ENCODE data around the gene HOXA3.
A peak's percentile ranks its signal among the peaks of the same experiment; 100 is the strongest.

Gene HOXA3

DNA sequence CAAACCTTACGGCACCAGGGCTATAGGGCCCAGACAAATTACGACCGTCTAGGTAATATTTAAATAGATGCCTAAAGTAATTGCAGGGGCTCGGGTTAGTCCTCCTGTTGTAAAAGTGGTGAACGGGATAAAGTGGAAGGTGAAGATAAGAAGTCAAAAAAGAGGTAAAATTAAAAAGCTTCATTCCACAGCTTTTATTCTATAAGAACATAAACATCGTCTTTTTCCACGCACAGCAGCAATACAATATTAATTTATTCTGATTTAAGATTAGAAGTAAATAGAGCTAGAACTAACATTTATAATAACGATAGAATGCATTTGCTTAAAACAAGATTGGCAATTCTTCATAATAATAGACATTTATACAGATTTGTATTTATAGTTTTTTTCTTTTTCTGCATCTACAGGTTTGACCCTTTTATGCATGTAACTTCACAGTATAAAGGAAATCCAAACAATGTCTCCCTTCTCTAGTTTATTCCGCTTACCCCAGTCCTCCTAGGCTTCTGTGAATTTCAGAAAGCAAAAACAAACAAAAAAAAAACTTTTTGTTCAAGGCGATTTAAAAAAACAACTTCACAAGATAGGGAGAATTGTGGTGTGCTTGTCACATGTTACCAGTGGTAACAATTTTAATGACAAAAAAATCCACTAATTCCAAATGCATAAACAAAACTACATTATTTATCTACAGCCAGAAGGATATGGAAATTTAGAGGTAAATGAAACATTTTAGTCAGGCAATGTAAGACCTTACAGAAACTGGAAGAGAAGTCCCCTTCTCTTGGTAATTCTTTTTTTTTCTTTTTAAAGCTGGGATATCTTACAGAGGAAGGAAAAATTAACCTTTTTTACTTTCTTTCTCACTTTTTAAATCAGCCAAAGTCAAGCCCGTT is 18.3 kb upstream of the HOXA3 start:
- peak overlapping the region; percentile 98 for H3K27ac ChIP-seq
- no peak for TF ChIP-seq ZFX (IDR thresholded peaks at IDR 0.05)
- TF ChIP-seq, protein P1, sequence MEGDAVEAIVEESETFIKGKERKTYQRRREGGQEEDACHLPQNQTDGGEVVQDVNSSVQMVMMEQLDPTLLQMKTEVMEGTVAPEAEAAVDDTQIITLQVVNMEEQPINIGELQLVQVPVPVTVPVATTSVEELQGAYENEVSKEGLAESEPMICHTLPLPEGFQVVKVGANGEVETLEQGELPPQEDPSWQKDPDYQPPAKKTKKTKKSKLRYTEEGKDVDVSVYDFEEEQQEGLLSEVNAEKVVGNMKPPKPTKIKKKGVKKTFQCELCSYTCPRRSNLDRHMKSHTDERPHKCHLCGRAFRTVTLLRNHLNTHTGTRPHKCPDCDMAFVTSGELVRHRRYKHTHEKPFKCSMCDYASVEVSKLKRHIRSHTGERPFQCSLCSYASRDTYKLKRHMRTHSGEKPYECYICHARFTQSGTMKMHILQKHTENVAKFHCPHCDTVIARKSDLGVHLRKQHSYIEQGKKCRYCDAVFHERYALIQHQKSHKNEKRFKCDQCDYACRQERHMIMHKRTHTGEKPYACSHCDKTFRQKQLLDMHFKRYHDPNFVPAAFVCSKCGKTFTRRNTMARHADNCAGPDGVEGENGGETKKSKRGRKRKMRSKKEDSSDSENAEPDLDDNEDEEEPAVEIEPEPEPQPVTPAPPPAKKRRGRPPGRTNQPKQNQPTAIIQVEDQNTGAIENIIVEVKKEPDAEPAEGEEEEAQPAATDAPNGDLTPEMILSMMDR (conservative IDR thresholded peaks at IDR 0.05), result no peak

DNA sequence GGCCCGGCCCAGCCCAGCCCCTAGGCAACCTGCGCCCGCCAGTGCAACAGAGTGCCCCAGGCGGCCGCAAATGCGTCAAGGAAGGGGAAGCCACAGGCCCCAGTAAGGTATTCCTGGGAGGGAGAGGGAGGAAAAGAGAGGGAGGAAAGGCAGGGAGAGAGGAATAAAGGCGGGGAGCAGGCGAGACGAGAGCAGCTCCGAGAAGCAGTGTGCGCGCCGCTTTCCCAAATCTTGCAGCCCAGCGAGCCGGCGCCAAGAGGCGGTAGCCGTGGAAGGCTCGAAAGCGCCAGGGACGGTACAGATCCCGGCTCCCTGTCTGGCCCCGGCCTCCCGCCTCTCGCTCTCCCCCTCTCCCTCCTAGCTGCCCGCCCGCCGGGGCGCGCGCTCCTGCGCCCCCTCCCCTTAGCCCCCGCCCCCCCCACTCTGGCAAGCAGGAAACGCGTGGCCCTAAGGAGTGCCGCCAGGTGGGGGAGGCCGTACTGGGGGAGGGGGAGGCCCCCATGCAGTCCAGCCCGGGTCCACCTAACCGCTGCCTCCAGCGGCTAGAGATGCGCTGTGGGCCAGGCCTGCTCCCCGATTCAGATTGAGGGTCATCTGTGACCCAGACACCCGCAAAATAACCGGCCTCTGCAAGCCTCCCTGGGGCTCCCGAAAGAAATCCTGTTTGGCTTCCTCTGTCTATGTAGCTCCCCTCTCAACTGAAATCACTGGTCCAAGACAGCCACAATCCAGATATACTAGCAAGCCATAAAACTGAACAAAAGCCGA is 17.5 kb upstream of the HOXA3 start:
- TF ChIP-seq, protein P1 (conservative IDR thresholded peaks at IDR 0.05), result no peak
- TF ChIP-seq ZFX (IDR thresholded peaks at IDR 0.05), result no peak
- no peak overlapping the region for H3K27ac ChIP-seq

DNA sequence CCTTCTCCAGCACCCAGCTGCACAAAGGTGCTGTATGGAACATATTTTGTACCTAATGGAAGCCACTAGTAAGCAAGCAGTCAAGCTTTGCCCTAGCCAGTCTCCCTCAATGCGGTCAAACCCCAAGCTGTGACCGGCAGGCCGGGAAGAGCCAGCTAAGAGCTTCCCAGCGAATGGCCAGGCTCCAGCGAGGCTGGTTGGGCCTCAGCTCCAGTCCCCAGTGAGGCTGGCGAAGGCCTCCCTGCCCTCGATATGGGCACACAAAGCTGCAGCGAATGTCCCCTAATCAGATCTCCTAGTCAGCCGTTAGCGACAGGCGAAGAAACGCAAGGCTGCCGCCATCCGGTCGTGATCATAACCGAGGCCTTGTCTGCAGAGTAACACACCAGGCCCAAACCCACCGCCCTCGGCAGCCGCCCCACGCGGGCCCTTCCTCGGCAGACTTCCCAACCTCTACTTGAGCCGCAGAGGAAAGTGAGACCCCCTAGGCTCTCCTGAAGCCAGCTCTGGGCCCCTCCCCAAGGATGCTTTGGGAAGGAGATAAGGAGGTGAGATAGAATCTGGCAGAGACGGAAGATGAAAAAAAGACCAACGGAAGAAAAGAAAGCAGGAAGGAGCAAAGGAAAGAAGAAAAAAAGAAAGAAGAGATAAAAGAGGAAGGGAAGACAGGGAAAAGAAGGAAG is 16.0 kb upstream of the HOXA3 start:
- H3K27ac ChIP-seq, result no peak overlapping the region
- no peak for TF ChIP-seq ZFX (IDR thresholded peaks at IDR 0.05)
- TF ChIP-seq, protein P1 (conservative IDR thresholded peaks at IDR 0.05), result no peak

DNA sequence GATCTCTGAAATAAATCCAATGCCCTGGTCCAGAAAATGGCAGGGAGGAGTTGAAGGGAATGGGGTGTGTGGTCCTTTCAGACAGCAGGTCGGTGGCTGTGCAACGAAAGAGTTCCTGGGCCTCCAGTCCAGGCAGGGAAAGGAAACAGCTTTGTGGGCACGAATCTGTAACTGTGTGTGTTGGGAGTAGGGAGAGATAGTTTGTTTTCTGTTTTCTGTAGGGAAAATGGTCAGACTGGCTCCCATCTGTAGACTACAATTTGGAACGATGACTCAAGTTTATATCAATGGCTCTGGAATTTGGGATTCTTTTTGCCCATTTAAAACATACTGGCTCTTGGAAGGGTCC is 15.5 kb upstream of the HOXA3 start:
- TF ChIP-seq, protein P1 (conservative IDR thresholded peaks at IDR 0.05), result no peak
- TF ChIP-seq ZFX (IDR thresholded peaks at IDR 0.05), result no peak
- H3K27ac ChIP-seq, result no peak overlapping the region

DNA sequence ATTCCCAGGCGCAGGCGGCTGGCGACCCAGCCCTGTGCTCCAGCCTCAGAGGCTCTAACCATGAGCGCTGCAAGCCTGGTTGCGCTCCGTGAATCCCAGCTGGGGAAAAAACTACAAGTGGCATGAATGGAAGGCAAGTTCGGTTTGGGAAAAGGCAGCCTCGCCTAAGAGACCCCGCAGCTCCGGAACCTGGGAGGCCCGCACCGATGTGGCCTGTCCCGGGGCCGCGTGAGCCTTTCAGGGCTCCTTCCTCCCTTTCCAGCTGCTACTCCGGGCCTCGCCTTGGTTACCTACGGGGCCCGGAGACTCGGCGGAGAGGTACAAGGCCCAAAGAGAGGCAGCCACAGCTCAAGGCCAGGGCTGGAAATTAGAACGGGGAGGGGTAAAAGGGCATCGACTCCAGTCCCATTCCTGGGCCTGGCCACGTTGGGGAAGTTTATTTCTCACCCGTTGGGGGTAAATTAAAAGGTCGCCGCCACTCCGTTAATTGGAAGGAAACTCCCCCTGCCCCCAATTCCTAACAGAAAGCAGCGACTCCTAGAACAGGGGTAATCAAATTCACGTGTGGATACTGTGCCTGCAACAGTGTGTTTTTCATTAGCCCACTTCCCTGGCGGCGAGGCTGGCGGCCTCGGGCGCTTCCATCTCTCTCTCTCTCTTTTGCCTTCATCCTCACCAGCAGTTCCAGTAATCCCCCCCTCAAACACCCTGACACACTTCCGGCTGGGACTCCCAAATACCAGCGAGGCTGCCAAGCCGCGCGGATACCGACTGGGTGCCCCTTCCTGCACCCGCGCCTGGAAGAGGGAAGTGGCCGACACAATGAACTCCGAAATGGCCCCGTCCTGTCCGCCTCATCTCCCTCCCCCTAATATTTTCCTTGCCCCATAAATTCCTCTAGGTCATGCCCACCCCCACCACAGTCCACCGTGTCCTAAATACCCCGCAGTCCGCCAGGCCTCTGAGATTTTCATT is 14.4 kb upstream of the HOXA3 start:
- TF ChIP-seq ZFX (IDR thresholded peaks at IDR 0.05), result no peak
- TF ChIP-seq, protein P1 (conservative IDR thresholded peaks at IDR 0.05), result no peak
- H3K27ac ChIP-seq, result peak overlapping the region; percentile 51

DNA sequence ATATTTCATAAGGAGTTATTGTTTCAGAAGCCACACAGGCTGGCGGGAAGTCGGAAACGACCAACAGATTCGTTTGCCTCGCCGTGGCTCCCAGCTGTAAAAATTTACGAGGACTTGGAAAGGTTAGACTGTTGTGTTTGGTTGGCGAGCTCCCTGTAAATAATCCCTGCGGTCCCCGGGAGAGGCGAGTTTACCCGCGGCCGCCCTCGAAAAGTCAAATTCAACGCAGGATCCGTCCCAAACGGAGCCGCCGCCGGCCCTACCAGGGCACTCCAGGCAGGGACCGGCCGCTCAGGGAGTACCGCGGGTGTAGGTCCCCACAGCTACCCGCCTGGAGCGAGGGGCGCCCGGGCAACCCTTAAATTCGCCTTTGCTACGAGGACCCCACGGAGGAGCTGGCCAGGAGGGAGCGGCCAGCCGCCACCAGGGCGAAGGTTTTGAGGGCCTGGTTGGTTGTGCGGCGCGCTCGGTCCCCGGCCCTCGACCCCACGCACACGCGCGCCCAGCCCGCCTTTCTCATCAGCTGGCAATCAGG is 13.7 kb upstream of the HOXA3 start:
- peak overlapping the region; percentile 51 for H3K27ac ChIP-seq
- no peak for TF ChIP-seq ZFX (IDR thresholded peaks at IDR 0.05)
- TF ChIP-seq, protein P1 (conservative IDR thresholded peaks at IDR 0.05), result no peak
